Duodenal mucosa (tissue), 2 donors: ENCODE results near the gene CIB2.

ENCODE experiments used
- H3K27ac ChIP-seq: one replicate; pipeline ENCODE4 v1.7.0; 2013; ENCODE audit warnings: low read depth, low read length
- H3K27me3 ChIP-seq, 2 donors: one replicate each; pipeline ENCODE4 v1.7.0; 2013; ENCODE audit warnings: low read length in 2 of 2, control low read depth in 1 of 2; ENCODE audit not compliant: insufficient read depth in 2 of 2, control insufficient read depth in 1 of 2
- H3K36me3 ChIP-seq, 2 donors: one replicate each; pipeline ENCODE4 v1.7.0; 2013; ENCODE audit warnings: low read length in 2 of 2, control low read depth in 1 of 2; ENCODE audit not compliant: insufficient read depth in 2 of 2, control insufficient read depth in 1 of 2
- H3K4me1 ChIP-seq, 2 donors: one replicate each; pipeline ENCODE4 v1.7.0; 2013; ENCODE audit warnings: low read length in 2 of 2, control low read depth in 1 of 2; ENCODE audit not compliant: insufficient read depth in 2 of 2, control insufficient read depth in 1 of 2
- H3K4me3 ChIP-seq, 2 donors: one replicate each; pipeline ENCODE4 v1.7.0; 2013; ENCODE audit warnings: low read length in 2 of 2, low read depth in 1 of 2
- H3K9ac ChIP-seq, 2 donors: one replicate each; pipeline ENCODE4 v1.7.0; 2013; ENCODE audit warnings: low read length in 2 of 2, low read depth in 1 of 2
- H3K9me3 ChIP-seq, 2 donors: one replicate each; pipeline ENCODE4 v1.7.0; 2013; ENCODE audit warnings: low read length in 2 of 2, control low read depth in 1 of 2; ENCODE audit not compliant: control insufficient read depth in 1 of 2

CIB2 gene

GRCh38 chr15:78077053-78077870, 54.0 kb downstream of the CIB2 start, which contains the start of gene TBC1D2B:
TSS of gene TBC1D2B (minus strand) at chr15:78077711. CDS start at chr15:78077652, 59 bp downstream.
- peaks cover 30 to 31% of the 10 kb centered on the region in 2 donors for H3K4me1 ChIP-seq

GRCh38 chr15:78076231-78077052, 54.8 kb downstream of the CIB2 start:
- Histone ChIP-seq H3K36me3 (no peaks in the 10 kb centered on the region), H3K27me3 (no peaks in the 10 kb centered on the region), H3K9ac (peak overlapping the region; percentile 83 to 93), H3K4me1 (peaks cover 37 to 38% of the 10 kb centered on the region in 2 donors), H3K27ac (peak overlapping the region; percentile 85), H3K4me3 (peak overlapping the region; percentile 81 to 97), H3K9me3 (no peaks in the 10 kb centered on the region)

More at GRCh38 chr15:78077053-78077870, 54.0 kb downstream of the CIB2 start, which contains the start of gene TBC1D2B:
- Histone ChIP-seq H3K36me3 (no peaks in the 10 kb centered on the region), H3K9me3 (no peaks in the 10 kb centered on the region), H3K27me3 (no peaks in the 10 kb centered on the region), H3K27ac (peak within 1 kb of the TSS; percentile 85), H3K4me3 (peak within 1 kb of the TSS; percentile 81 to 97), H3K9ac (peak within 1 kb of the TSS; percentile 83 to 93)

- H3K9me3 ChIP-seq: no peaks in the 10 kb centered on the region
- peak overlapping the region; percentile 81 to 97 for H3K4me3 ChIP-seq
- peak overlapping the region; percentile 44 for H3K27ac ChIP-seq
- H3K36me3 ChIP-seq: no peaks in the 10 kb centered on the region
- peaks cover 38 to 40% of the 10 kb centered on the region in 2 donors for H3K4me1 ChIP-seq
- H3K9ac ChIP-seq: peak overlapping the region; percentile 83 to 93
- H3K27me3 ChIP-seq: no peaks in the 10 kb centered on the region
Observed at GRCh38 chr15:78075490-78076230, 55.6 kb downstream of the CIB2 start.

- peak overlapping the region; percentile 5 for H3K27ac ChIP-seq
Observed at GRCh38 chr15:78073046-78073787, 58.0 kb downstream of the CIB2 start.

GRCh38 chr15:78072080-78072892, 59.0 kb downstream of the CIB2 start:
- Histone ChIP-seq H3K27ac (peak overlapping the region; percentile 59), H3K27me3 (no peaks in the 10 kb centered on the region), H3K36me3 (no peaks in the 10 kb centered on the region), H3K4me3 (peak overlapping the region in 1 of 2 donors; percentile 50), H3K9me3 (no peaks in the 10 kb centered on the region), H3K4me1 (peaks cover 68 to 70% of the 10 kb centered on the region in 2 donors), H3K9ac (peak overlapping the region; percentile 50 to 52)

More at GRCh38 chr15:78073046-78073787, 58.0 kb downstream of the CIB2 start:
- Histone ChIP-seq H3K36me3 (no peaks in the 10 kb centered on the region), H3K4me1 (peaks cover 63 to 64% of the 10 kb centered on the region in 2 donors), H3K4me3 (peak overlapping the region in 1 of 2 donors; percentile 50), H3K9me3 (no peaks in the 10 kb centered on the region), H3K9ac (peak overlapping the region; percentile 50 to 52), H3K27me3 (no peaks in the 10 kb centered on the region)

GRCh38 chr15:78071383-78071782, 59.9 kb downstream of the CIB2 start:
- Histone ChIP-seq H3K27ac (no peak overlapping the region), H3K4me1 (peaks cover 77% of the 10 kb centered on the region in 2 donors), H3K9me3 (no peaks in the 10 kb centered on the region), H3K36me3 (no peaks in the 10 kb centered on the region), H3K9ac (no peak overlapping the region), H3K4me3 (no peak overlapping the region), H3K27me3 (no peaks in the 10 kb centered on the region)

GRCh38 chr15:78070049-78070700, 61.1 kb downstream of the CIB2 start:
- Histone ChIP-seq H3K4me1 (peaks cover 77 to 84% of the 10 kb centered on the region in 2 donors), H3K9ac (no peak overlapping the region), H3K27me3 (no peaks in the 10 kb centered on the region), H3K27ac (no peak overlapping the region), H3K36me3 (no peaks in the 10 kb centered on the region), H3K9me3 (no peaks in the 10 kb centered on the region), H3K4me3 (peak overlapping the region; percentile 4 to 14)

- H3K9ac ChIP-seq: no peak overlapping the region
Observed at GRCh38 chr15:78069462-78070029, 61.7 kb downstream of the CIB2 start.

More at GRCh38 chr15:78069462-78070029, 61.7 kb downstream of the CIB2 start:
- peaks cover 77 to 86% of the 10 kb centered on the region in 2 donors for H3K4me1 ChIP-seq
- no peak overlapping the region for H3K27ac ChIP-seq
- H3K36me3 ChIP-seq: no peaks in the 10 kb centered on the region
- no peaks in the 10 kb centered on the region for H3K27me3 ChIP-seq
- H3K9me3 ChIP-seq: no peaks in the 10 kb centered on the region
- H3K4me3 ChIP-seq: peak overlapping the region; percentile 4 to 23
